B cell (primary cell): Measurements from ENCODE around the gene PELI1. TPM values are rescaled to one million over a fixed set of nuclear protein-coding genes. Genes with fewer than 3 reads are reported as not detected.

ENCODE experiments used
- ATAC-seq: fragments of 200-7000 bp; cut with Tn5 transposase; one replicate; pipeline ENCODE4 v1.10.0; 2021; ENCODE audit warnings: low read depth, mild to moderate bottlenecking, moderate number of reproducible peaks, moderate library complexity
- CTCF ChIA-PET: fragments of 350-600 bp; sonication (Branson Sonifier 250); formaldehyde crosslinking; loops from one replicate; lab custom pipeline; 2021; ENCODE audit warnings: antibody characterized with exemption, inconsistent platforms; lab: Charles Lee
- POLR2A ChIA-PET: fragments of 350-600 bp; sonication (Branson Sonifier 250); formaldehyde crosslinking; loops from one replicate; lab custom pipeline; 2021; ENCODE audit warnings: antibody characterized with exemption; lab: Charles Lee
- DNase-seq: peaks from one replicate; pipeline ENCODE4 v3.0.0; 2013
- H2AFZ ChIP-seq: 2 replicates; pipeline ENCODE4 v1.6.1; 2012; ENCODE audit warnings: mild to moderate bottlenecking, low read depth, low read length; ENCODE audit not compliant: insufficient read depth, poor library complexity, severe bottlenecking
- H3K27ac ChIP-seq, 2 donors: 1 replicate in 1 of 2; 2 replicates in 1 of 2; pipeline ENCODE4 v1.5.1; 2012 to 2013; ENCODE audit warnings: low read length in 2 of 2, mild to moderate bottlenecking in 2 of 2, moderate library complexity in 1 of 2
- H3K27me3 ChIP-seq, 4 experiments: fragments of 200-600 bp in 1 of 4; sonication (generic) in 1 of 4; replicated peaks in 1 of 4; 1 replicate in 2 of 4; 2 replicates in 2 of 4; pipeline versions ENCODE4 v1.6.1 to v1.7.0; 2013 to 2016; ENCODE audit warnings: low read length in 3 of 4, mild to moderate bottlenecking in 2 of 4, mixed read lengths in 1 of 4, moderate library complexity in 1 of 4; ENCODE audit not compliant: insufficient read depth in 4 of 4, control insufficient read depth in 3 of 4; ENCODE audit errors: control extremely low read depth in 1 of 4
- H3K36me3 ChIP-seq, 2 experiments: replicated peaks in 1 of 2; 1 replicate in 1 of 2; 2 replicates in 1 of 2; pipeline versions ENCODE4 v1.6.1 to v1.7.1; 2013; ENCODE audit warnings: low read length in 1 of 2; ENCODE audit not compliant: insufficient read depth in 2 of 2, control insufficient read depth in 1 of 2; ENCODE audit errors: control extremely low read depth in 1 of 2, extremely low read depth in 1 of 2
- H3K4me1 ChIP-seq, 2 donors: fragments of 200-600 bp in 1 of 2; sonication (generic) in 1 of 2; 1 replicate in 1 of 2; 2 replicates in 1 of 2; pipeline versions ENCODE4 v1.5.1 to v1.6.1; 2013 to 2017; ENCODE audit warnings: low read length in 2 of 2; ENCODE audit not compliant: control insufficient read depth in 2 of 2, insufficient read depth in 2 of 2
- H3K4me2 ChIP-seq: replicated peaks from 2 replicates; pipeline ENCODE3; 2012; ENCODE audit warnings: mild to moderate bottlenecking, low read depth, low read length; ENCODE audit not compliant: poor library complexity, severe bottlenecking
- H3K4me3 ChIP-seq, 5 experiments: fragments of 200-600 bp in 1 of 5; sonication (generic) in 1 of 5; 1 replicate in 3 of 5; 2 replicates in 2 of 5; pipeline versions ENCODE4 v1.5.1 to v1.7.0; 2011 to 2016; ENCODE audit warnings: low read length in 4 of 5, mild to moderate bottlenecking in 4 of 5, low read depth in 2 of 5, control low read depth in 1 of 5, moderate library complexity in 1 of 5; ENCODE audit not compliant: insufficient read depth in 1 of 5; ENCODE audit errors: control extremely low read depth in 1 of 5, extremely low read depth in 1 of 5
- H3K79me2 ChIP-seq: fragments of 200-600 bp; sonication (generic); one replicate; pipeline ENCODE4 v1.6.0; 2016; ENCODE audit warnings: low read length; ENCODE audit not compliant: control insufficient read depth, insufficient read depth
- H3K9ac ChIP-seq: fragments of 200-600 bp; sonication (generic); 2 replicates; pipeline ENCODE4 v1.6.1; 2017; ENCODE audit warnings: mild to moderate bottlenecking, low read length, moderate library complexity
- H3K9me3 ChIP-seq, 3 donors: one replicate each; pipeline versions ENCODE4 v1.6.1 to v1.7.1; 2013; ENCODE audit warnings: low read length in 2 of 3; ENCODE audit not compliant: control insufficient read depth in 2 of 3, insufficient read depth in 1 of 3; ENCODE audit errors: control extremely low read depth in 1 of 3
- H4K20me1 ChIP-seq: 2 replicates; pipeline ENCODE4 v1.6.0; 2012; ENCODE audit warnings: mild to moderate bottlenecking, low read length; ENCODE audit not compliant: insufficient read depth, control insufficient read depth, poor library complexity, severe bottlenecking
- H3K27ac Mint-ChIP-seq: one replicate; pipeline ENCODE4 v1.8.0; 2021; ENCODE audit warnings: mixed read lengths
- H3K27me3 Mint-ChIP-seq: one replicate; pipeline ENCODE4 v1.8.0; 2021; ENCODE audit warnings: mixed read lengths
- H3K4me1 Mint-ChIP-seq: one replicate; pipeline ENCODE4 v1.8.0; 2021; ENCODE audit warnings: mixed read lengths
- H3K4me3 Mint-ChIP-seq: one replicate; pipeline ENCODE4 v1.8.0; 2021; ENCODE audit warnings: mixed read lengths
- H3K9me3 Mint-ChIP-seq: one replicate; pipeline ENCODE4 v1.8.0; 2022; ENCODE audit warnings: mixed read lengths; ENCODE audit not compliant: insufficient read depth
- CTCF ChIP-seq: fragments of 200-600 bp; IDR thresholded peaks from one replicate; pipeline ENCODE4 v1.8.0; 2022; ENCODE audit warnings: antibody characterized with exemption, mild to moderate bottlenecking
- EZH2 ChIP-seq: IDR thresholded peaks from 2 replicates; pipeline ENCODE4 v1.6.1; 2012; ENCODE audit warnings: borderline replicate concordance, low read depth, mild to moderate bottlenecking, moderate library complexity, low read length; ENCODE audit not compliant: insufficient read depth, poor library complexity, severe bottlenecking
- WGBS: methylation state at CpG from one replicate; pipeline ENCODE4 v1.1.5; 2013; ENCODE audit warnings: missing lambda C conversion rate; ENCODE audit not compliant: insufficient coverage; 5-methylcytosine and 5-hydroxymethylcytosine counted together
- intact Hi-C: fragments of 100-400 bp; cut with micrococcal nuclease; formaldehyde crosslinking; loops from one replicate; pipeline ENCODE4 v1.10.0; 2022
- polyA plus RNA-seq: library from polyadenylated mRNA; depleted of rRNA; stranded (reverse); fragments of >200 nt; gene quantifications from 2 replicates; pipeline ENCODE4 v1.2.3, GENCODE V29; 2012
- total RNA-seq, 2 donors: library from RNA; stranded (reverse); fragments of 120-200 nt in 1 of 2; gene quantifications; 1 replicate in 1 of 2; 2 replicates in 1 of 2; pipeline versions ENCODE4 v1.2.3 to v1.2.4, GENCODE V29; 2013 to 2022

PELI1 gene
- total and polyA plus RNA-seq, 2 donors (not counting 1 experiment from before 2014, with no cell fraction given): 45.3 to 115 TPM

- intact Hi-C loops: no loop called here
- H3K4me1 ChIP-seq: no peaks in the 10 kb centered on the region
- H3K27me3 Mint-ChIP-seq: no peaks in the 10 kb centered on the region
- ChIA-PET POLR2A (interaction anchor here (0.6 kb wide), 1 partner anchor 39 kb away, joined by 5 read pairs; no protein-coding TSS in a partner anchor), CTCF (interaction anchor here (0.8 to 1.6 kb wide), 2 partner anchors 153 to 264 kb away, joined by 4 to 5 read pairs; no protein-coding TSS in a partner anchor)
- H3K4me3 ChIP-seq: no peak overlapping the region
- peaks cover 16% of the 10 kb centered on the region for H3K4me1 Mint-ChIP-seq
- TF ChIP-seq CTCF (no peak), EZH2 (no peak)
- H3K27ac ChIP-seq: no peak overlapping the region
- no peak overlapping the region for H3K4me2 ChIP-seq
- no peaks in the 10 kb centered on the region for H3K79me2 ChIP-seq
- no peaks in the 10 kb centered on the region for H3K36me3 ChIP-seq
- H3K9me3 Mint-ChIP-seq: no peaks in the 10 kb centered on the region
- no peak overlapping the region for H2AFZ ChIP-seq
- H3K9ac ChIP-seq: no peak overlapping the region
- no peaks in the 10 kb centered on the region for H4K20me1 ChIP-seq
- no peaks in the 10 kb centered on the region for H3K27me3 ChIP-seq
- DNase-seq: no peak
- H3K27ac Mint-ChIP-seq: no peak overlapping the region
- H3K4me3 Mint-ChIP-seq: no peak overlapping the region
- 96% methylated on average over 4 of the region's 4 CpGs for WGBS
- ATAC-seq: no peak
- H3K9me3 ChIP-seq: no peaks in the 10 kb centered on the region
These were observed 80.3 kb downstream of the PELI1 start for GRCh38 chr2:64063924-64064331.

- ATAC-seq (no peak), DNase-seq (no peak)
- Mint-ChIP-seq H3K9me3 (no peaks in the 10 kb centered on the region), H3K27me3 (no peaks in the 10 kb centered on the region), H3K27ac (no peak overlapping the region), H3K4me1 (peaks cover 16% of the 10 kb centered on the region), H3K4me3 (no peak overlapping the region)
- no peaks in the 10 kb centered on the region for H4K20me1 ChIP-seq
- no peak overlapping the region for H3K4me2 ChIP-seq
- POLR2A ChIA-PET: interaction anchor here (0.6 kb wide), 1 partner anchor 39 kb away, joined by 5 read pairs; no protein-coding TSS in a partner anchor
- no peak for TF ChIP-seq CTCF
- no peak for TF ChIP-seq EZH2
- no peak overlapping the region for H2AFZ ChIP-seq
- H3K36me3 ChIP-seq: no peaks in the 10 kb centered on the region
- H3K27me3 ChIP-seq: no peaks in the 10 kb centered on the region
- H3K79me2 ChIP-seq: no peaks in the 10 kb centered on the region
- no peaks in the 10 kb centered on the region for H3K9me3 ChIP-seq
- CTCF ChIA-PET: interaction anchor here (0.7 to 1.6 kb wide), 3 partner anchors 14 to 267 kb away, joined by 3 to 5 read pairs (median 3); no protein-coding TSS in a partner anchor
- no peak overlapping the region for H3K27ac ChIP-seq
- intact Hi-C loops: no loop called here
- no peaks in the 10 kb centered on the region for H3K4me1 ChIP-seq
- H3K9ac ChIP-seq: no peak overlapping the region
- 86% methylated on average over 1 of the region's 3 CpGs for WGBS
- no peak overlapping the region for H3K4me3 ChIP-seq
These were observed 80.8 kb downstream of the PELI1 start for GRCh38 chr2:64063454-64063853.
